ENCODE results near the gene CDT1.

DNA sequence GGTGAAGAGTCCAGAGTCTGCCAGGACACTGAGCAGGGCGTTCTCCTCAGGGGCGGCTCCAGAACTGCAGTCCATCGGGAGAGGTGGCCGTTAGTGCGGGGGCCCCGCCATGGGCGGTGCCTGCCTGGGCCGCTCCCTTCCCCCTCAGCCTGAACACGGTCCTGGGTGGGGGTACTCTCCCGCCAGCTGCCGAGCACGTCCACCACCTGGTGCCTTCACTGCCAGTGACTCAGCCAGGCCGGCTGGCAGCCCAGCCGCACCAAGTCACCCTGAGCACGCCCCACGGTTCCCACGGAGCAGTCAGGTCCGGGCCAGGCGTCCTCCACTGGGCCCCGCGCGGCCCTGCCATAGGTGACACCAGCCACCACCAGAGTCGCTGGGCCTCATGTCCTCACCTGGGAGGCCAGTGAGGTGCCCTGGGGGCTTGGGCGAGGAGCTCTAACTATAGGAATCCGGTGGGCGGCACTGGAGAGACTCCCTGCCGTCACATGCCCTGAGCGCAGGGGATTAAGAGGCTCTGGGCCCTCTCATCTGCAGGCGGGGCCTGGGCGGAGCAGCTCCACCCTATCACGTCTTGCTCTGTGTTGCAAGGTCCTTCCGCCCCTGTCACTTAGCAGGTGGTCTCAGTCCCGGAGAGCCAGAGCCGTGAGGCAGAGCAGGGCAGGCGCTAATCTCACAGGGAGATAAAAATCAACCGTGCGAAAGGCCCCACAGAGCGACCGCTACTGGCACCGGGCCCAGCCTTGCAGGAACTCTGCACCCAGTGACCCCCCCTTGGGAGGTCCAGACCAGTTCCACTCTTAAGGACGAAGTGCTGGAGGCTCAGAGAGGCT lies 32.9 kb upstream of the CDT1 start:
- TF ChIP-seq, protein P1, sequence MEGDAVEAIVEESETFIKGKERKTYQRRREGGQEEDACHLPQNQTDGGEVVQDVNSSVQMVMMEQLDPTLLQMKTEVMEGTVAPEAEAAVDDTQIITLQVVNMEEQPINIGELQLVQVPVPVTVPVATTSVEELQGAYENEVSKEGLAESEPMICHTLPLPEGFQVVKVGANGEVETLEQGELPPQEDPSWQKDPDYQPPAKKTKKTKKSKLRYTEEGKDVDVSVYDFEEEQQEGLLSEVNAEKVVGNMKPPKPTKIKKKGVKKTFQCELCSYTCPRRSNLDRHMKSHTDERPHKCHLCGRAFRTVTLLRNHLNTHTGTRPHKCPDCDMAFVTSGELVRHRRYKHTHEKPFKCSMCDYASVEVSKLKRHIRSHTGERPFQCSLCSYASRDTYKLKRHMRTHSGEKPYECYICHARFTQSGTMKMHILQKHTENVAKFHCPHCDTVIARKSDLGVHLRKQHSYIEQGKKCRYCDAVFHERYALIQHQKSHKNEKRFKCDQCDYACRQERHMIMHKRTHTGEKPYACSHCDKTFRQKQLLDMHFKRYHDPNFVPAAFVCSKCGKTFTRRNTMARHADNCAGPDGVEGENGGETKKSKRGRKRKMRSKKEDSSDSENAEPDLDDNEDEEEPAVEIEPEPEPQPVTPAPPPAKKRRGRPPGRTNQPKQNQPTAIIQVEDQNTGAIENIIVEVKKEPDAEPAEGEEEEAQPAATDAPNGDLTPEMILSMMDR (IDR thresholded peaks at IDR 0.05): no peak
- TF ChIP-seq POLR2A (IDR thresholded peaks at IDR 0.05): no peak
